Activated gamma-delta T cell (primary cell): Measurements from ENCODE around the gene TMEM132C.

Experiments
- DNase-seq: peaks from one replicate; lab custom pipeline; 2025; lab: John Stamatoyannopoulos, UW

Gene TMEM132C

DNA sequence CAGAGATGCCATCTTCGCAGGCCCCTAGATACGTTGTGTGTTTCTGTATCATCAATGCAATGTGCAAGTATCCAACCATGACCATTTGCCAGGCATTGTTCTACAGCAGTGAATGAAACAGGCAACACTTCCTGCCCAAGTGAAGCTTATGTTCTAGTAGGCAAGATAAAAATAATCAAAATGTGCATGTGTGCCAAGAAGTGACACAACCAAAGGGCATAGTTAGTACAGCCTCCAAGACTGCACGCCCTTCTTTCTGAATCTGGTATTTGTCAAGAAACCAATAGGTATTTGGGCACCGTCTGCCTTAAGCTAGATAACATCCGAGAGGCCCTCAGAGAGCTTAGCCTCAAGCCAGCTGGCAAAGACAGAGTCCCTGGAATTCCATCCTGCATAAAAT, 152.0 kb downstream of the TMEM132C start:
- DNase-seq = no peak

DNA sequence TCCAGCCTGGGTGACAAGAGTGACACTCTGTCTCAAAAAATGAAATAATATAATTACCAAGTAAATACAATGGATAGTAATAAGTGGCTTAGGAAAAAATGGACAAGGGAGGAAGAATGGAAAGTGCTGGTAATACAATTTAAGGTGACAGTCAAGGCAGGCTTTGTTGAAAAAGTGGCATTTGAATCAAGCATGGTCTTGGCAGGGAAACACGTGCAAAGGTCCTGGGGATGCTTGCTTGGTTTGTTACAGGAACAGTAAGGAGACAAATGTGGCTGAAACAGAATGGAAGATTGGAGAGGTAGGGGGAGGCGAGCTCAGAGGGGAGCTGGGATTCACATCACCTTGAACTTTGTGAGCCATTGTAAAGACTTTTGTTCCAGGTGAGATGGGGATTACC, 153.2 kb downstream of the TMEM132C start:
- DNase-seq = no peak

DNA sequence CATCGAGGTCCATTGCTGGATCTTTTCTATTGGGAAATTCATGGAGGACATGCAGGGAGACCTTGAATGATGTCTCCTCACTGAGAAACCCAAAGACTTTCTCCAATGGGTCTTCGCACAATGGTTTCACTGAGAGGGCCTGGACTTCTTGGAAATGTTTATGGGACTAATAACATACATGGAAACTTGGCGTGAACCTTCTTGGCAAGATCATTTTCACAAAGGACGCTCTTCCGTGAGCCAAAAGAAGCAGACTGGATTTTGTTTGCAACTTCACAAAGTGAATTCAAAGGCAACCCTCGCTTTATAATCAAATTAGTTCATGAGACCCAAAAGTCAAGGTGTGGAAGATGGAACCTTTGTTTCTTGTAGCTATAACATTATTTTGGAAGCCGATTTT, 154.4 kb downstream of the TMEM132C start:
- DNase-seq = no peak

GRCh38 chr12:128423205-128423604, 156.2 kb downstream of the TMEM132C start:
- no peak for DNase-seq

GRCh38 chr12:128424931-128425431, 158.0 kb downstream of the TMEM132C start:
- DNase-seq = no peak

DNA sequence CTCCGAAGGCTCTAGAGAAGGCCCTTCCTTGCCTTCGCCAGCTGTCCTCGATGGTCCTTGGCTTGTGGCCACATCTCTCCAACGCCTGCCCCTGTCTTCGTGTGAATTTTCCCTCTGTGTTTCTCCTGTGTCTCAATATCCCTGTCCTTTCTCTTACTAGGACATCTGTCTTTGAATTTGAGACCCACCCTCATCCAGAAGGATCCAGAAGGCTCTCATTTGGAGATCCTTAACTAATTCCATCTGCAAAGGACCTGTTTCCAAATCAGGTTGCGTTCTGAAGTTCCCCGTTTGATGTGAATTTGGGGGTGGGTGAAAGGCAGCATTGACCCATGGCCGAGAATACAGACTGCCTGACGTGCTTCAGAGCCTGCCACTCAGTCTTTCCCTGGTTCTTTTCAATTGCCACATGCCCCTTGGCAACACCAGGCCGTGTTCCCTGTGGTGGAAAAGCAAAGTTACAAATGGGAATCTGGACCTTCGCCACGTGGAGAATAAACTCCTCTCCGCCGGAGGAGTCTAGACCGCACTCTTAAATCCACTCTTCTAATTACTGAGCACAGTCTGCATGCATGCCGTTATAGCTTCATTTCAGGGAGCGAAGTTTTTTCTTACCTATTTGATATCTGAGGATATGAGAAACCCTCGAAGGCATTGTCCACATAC, 158.8 kb downstream of the TMEM132C start:
- no peak for DNase-seq

DNA sequence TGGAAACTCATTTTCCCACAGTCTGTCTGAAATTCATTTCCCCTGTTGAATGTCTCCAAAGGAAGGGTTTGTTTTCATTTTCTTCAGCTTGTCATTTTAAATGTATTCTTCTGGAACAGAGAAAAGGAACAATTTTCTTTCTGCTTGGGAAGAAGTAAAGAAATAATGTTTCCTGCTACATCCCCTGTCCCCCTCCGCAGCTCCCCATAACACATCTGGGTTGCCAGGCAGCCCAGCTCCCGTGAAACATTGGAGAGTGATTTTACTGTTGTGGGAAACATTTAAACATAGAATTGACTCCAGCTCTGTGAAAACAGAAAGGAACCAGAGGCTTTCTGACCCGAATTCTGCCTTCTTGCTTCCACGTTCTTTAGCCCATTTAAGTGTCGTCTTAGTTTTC, 159.5 kb downstream of the TMEM132C start:
- no peak for DNase-seq

DNA sequence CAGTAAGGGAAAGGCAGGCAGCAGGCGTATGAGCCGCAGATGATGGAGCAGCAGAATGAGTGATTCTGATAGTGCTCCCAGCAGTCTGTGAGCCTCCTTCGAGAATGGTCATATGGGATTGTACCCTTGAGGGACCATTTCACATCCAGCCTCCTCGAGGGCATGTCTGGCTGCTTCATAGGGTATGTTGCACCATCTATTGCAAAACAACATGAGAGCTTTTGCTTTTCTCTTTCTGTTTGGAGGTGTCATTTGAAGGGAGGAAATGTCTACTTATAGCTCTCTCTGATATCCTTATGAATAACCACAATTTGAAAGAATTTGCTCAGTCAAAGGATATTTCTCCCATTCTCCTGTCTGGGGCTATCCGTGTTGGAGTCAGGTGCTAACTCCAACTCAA, 172.8 kb downstream of the TMEM132C start:
- DNase-seq = no peak

- no peak for DNase-seq
Observed at GRCh38 chr12:128442096-128442495, 175.1 kb downstream of the TMEM132C start.

DNA sequence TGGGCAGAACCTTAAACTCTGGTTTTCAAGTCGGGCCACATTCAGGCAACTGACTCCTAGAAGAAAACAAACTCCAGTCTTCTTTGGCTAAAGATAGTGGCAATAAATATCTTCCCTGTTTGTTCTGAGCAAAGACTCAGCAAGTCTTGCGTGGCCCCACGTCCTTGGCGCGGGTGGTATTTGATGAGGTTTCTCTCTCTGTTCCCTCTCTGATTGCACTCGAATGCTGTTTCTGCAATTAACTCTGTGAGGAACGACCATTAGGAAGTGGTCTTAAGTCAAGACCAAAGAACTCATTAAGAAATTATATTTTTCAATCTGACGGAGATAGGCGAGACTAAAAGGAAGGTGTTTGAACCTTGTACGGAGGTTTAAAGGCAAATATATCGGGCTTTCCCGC, 177.6 kb downstream of the TMEM132C start:
- DNase-seq = no peak

DNA sequence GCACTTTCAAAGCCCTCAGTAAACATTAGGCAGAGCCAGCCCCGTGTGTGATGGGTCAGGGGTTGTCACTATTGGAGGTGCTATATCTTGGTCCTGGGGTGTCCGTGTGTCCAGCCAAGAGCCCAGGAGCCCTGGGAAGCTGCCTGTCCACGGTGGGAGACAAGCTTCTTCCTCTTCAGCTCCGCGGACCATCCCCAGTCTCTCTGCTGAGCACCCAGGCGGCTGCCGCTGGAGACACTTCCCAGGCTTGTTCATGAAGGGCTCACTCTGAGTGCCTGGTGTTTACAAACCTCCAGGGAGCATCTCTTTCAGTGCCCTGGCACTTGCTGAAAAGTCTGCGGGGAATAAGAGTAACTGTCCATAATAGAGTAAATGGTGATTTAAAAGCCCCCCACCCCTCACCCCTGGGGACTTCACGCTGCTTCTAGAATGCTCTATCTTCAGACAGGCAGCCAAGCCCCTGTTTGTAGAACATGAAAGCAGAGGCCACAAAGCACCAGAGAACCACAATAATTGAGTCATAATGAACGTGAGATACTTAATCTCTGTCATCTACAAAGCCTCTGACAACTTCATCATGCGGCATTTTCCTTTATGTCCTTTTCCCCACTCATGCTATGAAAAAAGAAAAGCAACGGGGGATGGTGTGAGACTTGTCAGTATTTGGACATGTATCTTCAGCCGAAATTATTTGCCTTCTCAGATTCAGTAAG, 178.6 kb downstream of the TMEM132C start:
- no peak for DNase-seq

GRCh38 chr12:128449146-128449894, 182.3 kb downstream of the TMEM132C start:
- DNase-seq = no peak

- DNase-seq = no peak
Observed at GRCh38 chr12:128450810-128451209, 183.8 kb downstream of the TMEM132C start.

DNA sequence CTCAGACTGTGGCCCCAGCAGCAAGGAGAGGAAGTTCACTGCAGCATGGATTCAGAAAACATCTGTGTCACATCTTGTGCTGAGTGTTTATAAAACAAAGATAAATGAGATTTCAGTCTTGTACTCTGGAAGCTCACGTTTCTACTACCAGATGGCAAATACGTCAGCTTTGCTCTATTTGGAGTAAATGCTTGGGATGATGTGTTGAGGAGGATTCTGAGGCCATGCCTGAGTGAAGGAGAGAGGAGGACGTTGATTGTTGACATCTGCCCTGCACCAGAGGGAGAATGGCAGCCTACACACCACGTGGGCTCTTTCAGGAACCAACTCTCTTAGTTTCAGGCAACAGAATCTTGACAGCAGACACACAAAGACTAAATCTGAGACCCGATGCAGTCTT, 188.9 kb downstream of the TMEM132C start:
- DNase-seq = no peak

DNA sequence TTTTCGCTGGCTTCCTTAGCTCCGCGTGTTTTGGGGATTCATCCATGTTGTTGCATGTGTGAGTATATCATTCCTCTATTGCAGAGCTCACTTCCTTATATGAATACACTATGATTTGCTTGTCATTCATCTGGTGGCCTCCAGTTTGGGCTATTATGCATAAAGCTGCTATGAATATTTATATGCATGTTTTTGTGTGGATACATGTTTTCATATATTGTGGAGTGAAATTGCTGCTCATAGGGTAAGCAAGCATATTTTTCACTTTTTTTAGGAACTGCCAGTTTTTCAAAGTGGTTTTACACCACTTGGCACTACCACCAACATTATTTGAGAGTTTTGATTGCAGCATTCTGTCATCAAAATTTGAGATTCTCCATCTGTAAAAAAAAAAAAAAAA, 190.0 kb downstream of the TMEM132C start:
- no peak for DNase-seq

GRCh38 chr12:128458301-128458974, 191.5 kb downstream of the TMEM132C start:
- DNase-seq = no peak

DNA sequence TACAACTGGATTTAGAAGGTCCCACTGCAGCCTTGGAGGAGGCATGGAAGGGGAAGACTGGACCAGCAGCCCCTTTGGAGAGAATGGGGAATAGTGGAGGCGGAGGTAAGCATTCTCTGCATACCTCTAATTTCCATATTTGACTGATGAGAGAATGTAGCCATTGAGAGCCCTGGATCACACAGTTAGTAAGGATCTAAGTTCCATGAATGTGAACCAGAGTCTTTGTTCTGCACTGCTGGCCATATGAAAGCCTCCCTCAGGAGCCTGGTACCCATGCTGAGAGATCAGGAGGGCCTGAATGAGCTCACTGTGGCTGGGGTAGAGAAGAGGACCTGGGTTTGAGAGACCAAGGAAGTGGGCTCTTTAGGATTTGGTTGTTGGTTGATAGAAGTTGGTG, 192.1 kb downstream of the TMEM132C start:
- no peak for DNase-seq

GRCh38 chr12:128463881-128464280, 196.9 kb downstream of the TMEM132C start:
- no peak for DNase-seq

- no peak for DNase-seq
Observed at GRCh38 chr12:128467882-128468281, 200.9 kb downstream of the TMEM132C start.

GRCh38 chr12:128468926-128469325, 202.0 kb downstream of the TMEM132C start:
- DNase-seq = no peak

- no peak for DNase-seq
Observed at GRCh38 chr12:128471491-128471890, 204.5 kb downstream of the TMEM132C start.

GRCh38 chr12:128474916-128475315, 207.9 kb downstream of the TMEM132C start:
- DNase-seq = no peak
